ENCODE results near the gene KRTAP3-1. TPM values are rescaled to one million over a fixed set of nuclear protein-coding genes. Genes with fewer than 3 reads are reported as not detected.
"Not testable (repeated sequence)": the region's sequence is repeated elsewhere in the genome, so short reads cannot be mapped to it uniquely, and the experiment has no call there.

KRTAP3-1 gene
- not detected in 2 replicates for total RNA-seq
- long read RNA-seq = 0 reads

GRCh38 chr17:41008811-41009210 lies at the start of gene KRTAP3-1:
Gene KRTAP3-1 (minus strand): TSS chr17:41009128. CDS start chr17:41009074, 54 bp downstream.
- H3K4me1 Mint-ChIP-seq (ENCODE audit: low read depth) = peaks cover 16% of the 10 kb centered on the region
- DNase-seq (ENCODE audit: low spot score, unreplicated experiment) = no peak
- no peaks in the 10 kb centered on the region for H3K27me3 Mint-ChIP-seq
- H3K27ac Mint-ChIP-seq = peak within 1 kb of the TSS; percentile 54
- H3K4me3 Mint-ChIP-seq (ENCODE audit: low read depth) = no peak within 1 kb of the TSS
- H3K9me3 Mint-ChIP-seq (ENCODE audit: low read depth) = no peaks in the 10 kb centered on the region
- no peaks in the 10 kb centered on the region for H3K36me3 Mint-ChIP-seq (ENCODE audit: insufficient read depth)
- TF ChIP-seq, protein P1, sequence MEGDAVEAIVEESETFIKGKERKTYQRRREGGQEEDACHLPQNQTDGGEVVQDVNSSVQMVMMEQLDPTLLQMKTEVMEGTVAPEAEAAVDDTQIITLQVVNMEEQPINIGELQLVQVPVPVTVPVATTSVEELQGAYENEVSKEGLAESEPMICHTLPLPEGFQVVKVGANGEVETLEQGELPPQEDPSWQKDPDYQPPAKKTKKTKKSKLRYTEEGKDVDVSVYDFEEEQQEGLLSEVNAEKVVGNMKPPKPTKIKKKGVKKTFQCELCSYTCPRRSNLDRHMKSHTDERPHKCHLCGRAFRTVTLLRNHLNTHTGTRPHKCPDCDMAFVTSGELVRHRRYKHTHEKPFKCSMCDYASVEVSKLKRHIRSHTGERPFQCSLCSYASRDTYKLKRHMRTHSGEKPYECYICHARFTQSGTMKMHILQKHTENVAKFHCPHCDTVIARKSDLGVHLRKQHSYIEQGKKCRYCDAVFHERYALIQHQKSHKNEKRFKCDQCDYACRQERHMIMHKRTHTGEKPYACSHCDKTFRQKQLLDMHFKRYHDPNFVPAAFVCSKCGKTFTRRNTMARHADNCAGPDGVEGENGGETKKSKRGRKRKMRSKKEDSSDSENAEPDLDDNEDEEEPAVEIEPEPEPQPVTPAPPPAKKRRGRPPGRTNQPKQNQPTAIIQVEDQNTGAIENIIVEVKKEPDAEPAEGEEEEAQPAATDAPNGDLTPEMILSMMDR (IDR thresholded peaks at IDR 0.05; ENCODE audit: unreplicated experiment) = no peak

GRCh38 chr17:41057547-41057946 lies 48.6 kb upstream of the KRTAP3-1 start:
- peaks cover 8% of the 10 kb centered on the region for H3K4me1 Mint-ChIP-seq (ENCODE audit: low read depth)
- no peaks in the 10 kb centered on the region for H3K27me3 Mint-ChIP-seq
- TF ChIP-seq, protein P1 (IDR thresholded peaks at IDR 0.05; ENCODE audit: unreplicated experiment) = no peak
- DNase-seq (ENCODE audit: low spot score, unreplicated experiment) = no peak
- peaks cover 2% of the 10 kb centered on the region for H3K36me3 Mint-ChIP-seq (ENCODE audit: insufficient read depth)
- no peak overlapping the region for H3K4me3 Mint-ChIP-seq (ENCODE audit: low read depth)
- peaks cover 15% of the 10 kb centered on the region for H3K9me3 Mint-ChIP-seq (ENCODE audit: low read depth)
- H3K27ac Mint-ChIP-seq = no peak overlapping the region

GRCh38 chr17:41055130-41055529 lies 46.2 kb upstream of the KRTAP3-1 start, which contains the start of gene KRTAP2-2:
Gene KRTAP2-2 (minus strand): TSS chr17:41055230. CDS start chr17:41055211, 19 bp downstream.
- not testable (repeated sequence) for H3K36me3 Mint-ChIP-seq (ENCODE audit: insufficient read depth); H3K4me1 Mint-ChIP-seq (ENCODE audit: low read depth)

DNA sequence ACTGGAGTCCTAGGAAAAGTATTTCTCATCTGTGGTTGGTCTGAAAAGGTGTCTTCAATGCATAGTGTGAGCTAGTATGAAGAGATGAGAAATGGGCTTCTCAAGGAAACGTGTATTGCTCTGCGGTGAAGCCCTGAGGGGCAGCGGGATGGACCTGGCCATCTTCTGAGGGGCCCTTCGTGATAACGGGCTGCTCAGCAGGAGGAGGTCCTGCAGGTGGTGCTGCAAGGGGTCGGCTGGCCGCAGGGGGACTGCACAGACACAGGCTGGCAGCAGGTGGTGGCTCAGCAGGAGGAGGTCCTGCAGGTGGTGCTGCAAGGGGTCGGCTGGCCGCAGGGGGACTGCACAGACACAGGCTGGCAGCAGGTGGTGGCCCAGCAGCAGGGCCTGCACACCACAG lies 45.6 kb upstream of the KRTAP3-1 start:
- not testable (repeated sequence) for H3K27me3 Mint-ChIP-seq; H3K4me1 Mint-ChIP-seq (ENCODE audit: low read depth); DNase-seq (ENCODE audit: low spot score, unreplicated experiment); H3K36me3 Mint-ChIP-seq (ENCODE audit: insufficient read depth); H3K4me3 Mint-ChIP-seq (ENCODE audit: low read depth); H3K27ac Mint-ChIP-seq
- H3K9me3 Mint-ChIP-seq (ENCODE audit: low read depth) = peaks cover 17% of the 10 kb centered on the region

More at GRCh38 chr17:41055130-41055529, 46.2 kb upstream of the KRTAP3-1 start, which contains the start of gene KRTAP2-2:
- H3K27me3 Mint-ChIP-seq; H3K4me3 Mint-ChIP-seq (ENCODE audit: low read depth); DNase-seq (ENCODE audit: low spot score, unreplicated experiment); H3K27ac Mint-ChIP-seq: not testable (repeated sequence)
- peaks cover 17% of the 10 kb centered on the region for H3K9me3 Mint-ChIP-seq (ENCODE audit: low read depth)

DNA sequence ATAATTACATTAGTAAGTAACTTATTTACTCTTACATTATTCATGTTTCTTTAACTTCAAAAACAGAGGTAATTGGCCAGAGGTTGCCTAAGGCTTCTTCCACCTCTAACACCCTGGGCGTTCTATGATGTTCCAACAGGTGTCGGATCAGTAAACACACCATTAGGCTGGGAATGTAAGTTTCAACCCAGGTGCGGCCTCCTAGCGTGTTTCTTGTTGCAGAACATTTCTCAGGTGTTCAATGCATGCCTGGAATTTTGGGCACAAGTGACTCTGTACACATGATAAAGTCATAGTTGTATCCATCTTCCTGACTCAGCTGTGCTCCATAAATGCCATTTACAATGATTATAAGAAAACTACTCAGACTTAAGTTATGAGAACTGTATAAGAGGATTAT lies 45.1 kb upstream of the KRTAP3-1 start:
- Mint-ChIP-seq H3K4me3 (ENCODE audit: low read depth) (no peak overlapping the region), H3K9me3 (ENCODE audit: low read depth) (peaks cover 17% of the 10 kb centered on the region), H3K36me3 (ENCODE audit: insufficient read depth) (peaks cover 2% of the 10 kb centered on the region), H3K27me3 (no peaks in the 10 kb centered on the region), H3K4me1 (ENCODE audit: low read depth) (no peaks in the 10 kb centered on the region), H3K27ac (no peak overlapping the region)
- DNase-seq (ENCODE audit: low spot score, unreplicated experiment) = no peak
- TF ChIP-seq, protein P1 (IDR thresholded peaks at IDR 0.05; ENCODE audit: unreplicated experiment) = no peak

- H3K36me3 Mint-ChIP-seq (ENCODE audit: insufficient read depth) = peaks cover 2% of the 10 kb centered on the region
- no peak for DNase-seq (ENCODE audit: low spot score, unreplicated experiment)
- peaks cover 17% of the 10 kb centered on the region for H3K9me3 Mint-ChIP-seq (ENCODE audit: low read depth)
- H3K4me3 Mint-ChIP-seq (ENCODE audit: low read depth) = no peak overlapping the region
- TF ChIP-seq, protein P1 (IDR thresholded peaks at IDR 0.05; ENCODE audit: unreplicated experiment) = no peak
- H3K27ac Mint-ChIP-seq = no peak overlapping the region
- H3K27me3 Mint-ChIP-seq = no peaks in the 10 kb centered on the region
- H3K4me1 Mint-ChIP-seq (ENCODE audit: low read depth) = peaks cover 2% of the 10 kb centered on the region
Observed at GRCh38 chr17:41052566-41052965, 43.6 kb upstream of the KRTAP3-1 start.
